ENCODE data around the gene ITPR3.

DNA sequence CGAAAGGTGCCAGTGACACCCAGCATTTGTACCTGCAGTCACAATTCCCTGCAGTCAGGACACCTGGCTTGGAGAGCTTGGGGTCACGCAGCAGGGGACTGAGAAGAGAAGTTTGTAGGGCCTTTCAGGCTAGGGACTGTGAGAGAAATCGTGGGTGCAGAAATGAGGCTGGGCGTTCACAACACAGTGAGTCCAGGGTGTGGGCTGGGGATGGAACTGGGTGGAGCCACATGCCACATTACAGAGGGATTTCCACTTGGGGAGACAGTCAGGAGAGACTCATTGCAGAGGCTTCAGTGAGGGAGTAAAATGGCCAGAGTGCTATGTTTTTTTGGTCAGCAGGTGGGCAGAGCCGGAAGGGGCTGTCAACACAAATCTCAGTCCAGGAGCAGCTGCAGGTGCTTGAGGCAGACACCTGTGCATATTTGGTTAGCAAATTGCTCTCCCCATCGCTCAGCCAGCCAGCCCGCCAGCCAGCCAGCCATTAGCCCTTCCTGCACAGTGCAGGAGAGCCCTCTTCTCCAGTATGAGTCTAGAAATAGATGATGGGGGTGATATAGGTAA, 7.4 kb downstream of the ITPR3 start:
- TF ChIP-seq SIN3A (IDR thresholded peaks at IDR 0.05; ENCODE audit: low read depth) (no peak), EGR1 (IDR thresholded peaks at IDR 0.05; ENCODE audit: low read depth) (no peak), POLR2A (IDR thresholded peaks at IDR 0.05; ENCODE audit: borderline replicate concordance, extremely low read depth, insufficient read depth, insufficient read length) (no peak), SP1 (IDR thresholded peaks at IDR 0.05; ENCODE audit: low read depth) (no peak), EZH2phosphoT487 (IDR thresholded peaks at IDR 0.05; ENCODE audit: borderline replicate concordance) (no peak), CEBPB (IDR thresholded peaks at IDR 0.05; ENCODE audit: low read depth) (no peak), POLR2AphosphoS5 (IDR thresholded peaks at IDR 0.05; ENCODE audit: low read depth, low read length) (no peak), EZH2 (IDR thresholded peaks at IDR 0.05) (no peak), YY1 (IDR thresholded peaks at IDR 0.05; ENCODE audit: extremely low read depth, insufficient replicate concordance, low read depth, low read length) (no peak)
- TF ChIP-seq, protein P1, sequence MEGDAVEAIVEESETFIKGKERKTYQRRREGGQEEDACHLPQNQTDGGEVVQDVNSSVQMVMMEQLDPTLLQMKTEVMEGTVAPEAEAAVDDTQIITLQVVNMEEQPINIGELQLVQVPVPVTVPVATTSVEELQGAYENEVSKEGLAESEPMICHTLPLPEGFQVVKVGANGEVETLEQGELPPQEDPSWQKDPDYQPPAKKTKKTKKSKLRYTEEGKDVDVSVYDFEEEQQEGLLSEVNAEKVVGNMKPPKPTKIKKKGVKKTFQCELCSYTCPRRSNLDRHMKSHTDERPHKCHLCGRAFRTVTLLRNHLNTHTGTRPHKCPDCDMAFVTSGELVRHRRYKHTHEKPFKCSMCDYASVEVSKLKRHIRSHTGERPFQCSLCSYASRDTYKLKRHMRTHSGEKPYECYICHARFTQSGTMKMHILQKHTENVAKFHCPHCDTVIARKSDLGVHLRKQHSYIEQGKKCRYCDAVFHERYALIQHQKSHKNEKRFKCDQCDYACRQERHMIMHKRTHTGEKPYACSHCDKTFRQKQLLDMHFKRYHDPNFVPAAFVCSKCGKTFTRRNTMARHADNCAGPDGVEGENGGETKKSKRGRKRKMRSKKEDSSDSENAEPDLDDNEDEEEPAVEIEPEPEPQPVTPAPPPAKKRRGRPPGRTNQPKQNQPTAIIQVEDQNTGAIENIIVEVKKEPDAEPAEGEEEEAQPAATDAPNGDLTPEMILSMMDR (IDR thresholded peaks at IDR 0.05 in 2 of 3, conservative IDR thresholded peaks at IDR 0.05 in 1 of 3; ENCODE audit: borderline replicate concordance in 1 of 3, insufficient read depth in 1 of 3, low read depth in 2 of 3, low read length in 2 of 3): no peak
- TF ChIP-seq, protein P2, sequence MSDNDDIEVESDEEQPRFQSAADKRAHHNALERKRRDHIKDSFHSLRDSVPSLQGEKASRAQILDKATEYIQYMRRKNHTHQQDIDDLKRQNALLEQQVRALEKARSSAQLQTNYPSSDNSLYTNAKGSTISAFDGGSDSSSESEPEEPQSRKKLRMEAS (IDR thresholded peaks at IDR 0.05): no peak
- TF ChIP-seq, protein P3, sequence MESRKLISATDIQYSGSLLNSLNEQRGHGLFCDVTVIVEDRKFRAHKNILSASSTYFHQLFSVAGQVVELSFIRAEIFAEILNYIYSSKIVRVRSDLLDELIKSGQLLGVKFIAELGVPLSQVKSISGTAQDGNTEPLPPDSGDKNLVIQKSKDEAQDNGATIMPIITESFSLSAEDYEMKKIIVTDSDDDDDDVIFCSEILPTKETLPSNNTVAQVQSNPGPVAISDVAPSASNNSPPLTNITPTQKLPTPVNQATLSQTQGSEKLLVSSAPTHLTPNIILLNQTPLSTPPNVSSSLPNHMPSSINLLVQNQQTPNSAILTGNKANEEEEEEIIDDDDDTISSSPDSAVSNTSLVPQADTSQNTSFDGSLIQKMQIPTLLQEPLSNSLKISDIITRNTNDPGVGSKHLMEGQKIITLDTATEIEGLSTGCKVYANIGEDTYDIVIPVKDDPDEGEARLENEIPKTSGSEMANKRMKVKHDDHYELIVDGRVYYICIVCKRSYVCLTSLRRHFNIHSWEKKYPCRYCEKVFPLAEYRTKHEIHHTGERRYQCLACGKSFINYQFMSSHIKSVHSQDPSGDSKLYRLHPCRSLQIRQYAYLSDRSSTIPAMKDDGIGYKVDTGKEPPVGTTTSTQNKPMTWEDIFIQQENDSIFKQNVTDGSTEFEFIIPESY (IDR thresholded peaks at IDR 0.05; ENCODE audit: extremely low read depth, insufficient replicate concordance, low read length): no peak
- TF ChIP-seq, protein P4, sequence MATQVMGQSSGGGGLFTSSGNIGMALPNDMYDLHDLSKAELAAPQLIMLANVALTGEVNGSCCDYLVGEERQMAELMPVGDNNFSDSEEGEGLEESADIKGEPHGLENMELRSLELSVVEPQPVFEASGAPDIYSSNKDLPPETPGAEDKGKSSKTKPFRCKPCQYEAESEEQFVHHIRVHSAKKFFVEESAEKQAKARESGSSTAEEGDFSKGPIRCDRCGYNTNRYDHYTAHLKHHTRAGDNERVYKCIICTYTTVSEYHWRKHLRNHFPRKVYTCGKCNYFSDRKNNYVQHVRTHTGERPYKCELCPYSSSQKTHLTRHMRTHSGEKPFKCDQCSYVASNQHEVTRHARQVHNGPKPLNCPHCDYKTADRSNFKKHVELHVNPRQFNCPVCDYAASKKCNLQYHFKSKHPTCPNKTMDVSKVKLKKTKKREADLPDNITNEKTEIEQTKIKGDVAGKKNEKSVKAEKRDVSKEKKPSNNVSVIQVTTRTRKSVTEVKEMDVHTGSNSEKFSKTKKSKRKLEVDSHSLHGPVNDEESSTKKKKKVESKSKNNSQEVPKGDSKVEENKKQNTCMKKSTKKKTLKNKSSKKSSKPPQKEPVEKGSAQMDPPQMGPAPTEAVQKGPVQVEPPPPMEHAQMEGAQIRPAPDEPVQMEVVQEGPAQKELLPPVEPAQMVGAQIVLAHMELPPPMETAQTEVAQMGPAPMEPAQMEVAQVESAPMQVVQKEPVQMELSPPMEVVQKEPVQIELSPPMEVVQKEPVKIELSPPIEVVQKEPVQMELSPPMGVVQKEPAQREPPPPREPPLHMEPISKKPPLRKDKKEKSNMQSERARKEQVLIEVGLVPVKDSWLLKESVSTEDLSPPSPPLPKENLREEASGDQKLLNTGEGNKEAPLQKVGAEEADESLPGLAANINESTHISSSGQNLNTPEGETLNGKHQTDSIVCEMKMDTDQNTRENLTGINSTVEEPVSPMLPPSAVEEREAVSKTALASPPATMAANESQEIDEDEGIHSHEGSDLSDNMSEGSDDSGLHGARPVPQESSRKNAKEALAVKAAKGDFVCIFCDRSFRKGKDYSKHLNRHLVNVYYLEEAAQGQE (IDR thresholded peaks at IDR 0.05; ENCODE audit: low read depth): no peak
